Stimulated activated CD4-positive, alpha-beta T cell treated with anti-CD3 and anti-CD28 coated beads, TNF-alpha, amount 100 ng/mL, for 1 hour (primary cell): ENCODE measurements around the gene GNAO1.

ENCODE experiments used
- DNase-seq, 3 donors: peaks; one replicate each; pipeline ENCODE4 v3.0.0-alpha.2; 2020; ENCODE audit warnings: low read depth in 3 of 3, low spot score in 1 of 3

GNAO1 gene

GRCh38 chr16:56282451-56282850 lies 91.2 kb downstream of the GNAO1 start:
- no peak for DNase-seq

GRCh38 chr16:56284521-56284920 lies 93.2 kb downstream of the GNAO1 start:
- DNase-seq: no peak

- DNase-seq: no peak
These were observed 95.5 kb downstream of the GNAO1 start for GRCh38 chr16:56286809-56287208.

- no peak for DNase-seq
These were observed 96.7 kb downstream of the GNAO1 start for GRCh38 chr16:56288019-56288418.

GRCh38 chr16:56289416-56289815 lies 98.1 kb downstream of the GNAO1 start:
- no peak for DNase-seq

GRCh38 chr16:56289862-56290261 lies 98.6 kb downstream of the GNAO1 start:
- DNase-seq: no peak

GRCh38 chr16:56294014-56294413 lies 102.7 kb downstream of the GNAO1 start:
- no peak for DNase-seq

- DNase-seq: no peak
These were observed 103.3 kb downstream of the GNAO1 start for GRCh38 chr16:56294579-56294978.

GRCh38 chr16:56295059-56295665 lies 103.9 kb downstream of the GNAO1 start:
- no peak for DNase-seq

- no peak for DNase-seq
These were observed 104.6 kb downstream of the GNAO1 start for GRCh38 chr16:56295739-56296527.

GRCh38 chr16:56297684-56298083 lies 106.4 kb downstream of the GNAO1 start:
- DNase-seq: no peak

GRCh38 chr16:56298116-56298515 lies 106.8 kb downstream of the GNAO1 start:
- DNase-seq: no peak

- no peak for DNase-seq
These were observed 107.8 kb downstream of the GNAO1 start for GRCh38 chr16:56298948-56299596.

GRCh38 chr16:56300242-56300623 lies 108.9 kb downstream of the GNAO1 start:
- DNase-seq: no peak

GRCh38 chr16:56300891-56301850 lies 109.9 kb downstream of the GNAO1 start:
- no peak for DNase-seq

- no peak for DNase-seq
These were observed 111.2 kb downstream of the GNAO1 start for GRCh38 chr16:56302506-56302905.

GRCh38 chr16:56303066-56303715 lies 111.9 kb downstream of the GNAO1 start:
- DNase-seq: no peak

- DNase-seq: no peak
These were observed 112.6 kb downstream of the GNAO1 start for GRCh38 chr16:56303880-56304279.

GRCh38 chr16:56305956-56306565 lies 114.8 kb downstream of the GNAO1 start:
- DNase-seq: no peak
